GM21423 (cell line): ENCODE data around the gene NACC2.
A peak's percentile ranks its signal among the peaks of the same experiment; 100 is the strongest.
"Not testable (repeated sequence)": the region's sequence is repeated elsewhere in the genome, so short reads cannot be mapped to it uniquely, and the experiment has no call there.

ENCODE experiments used
- ATAC-seq: cut with Tn5 transposase; IDR thresholded peaks from one replicate; pipeline ENCODE4 v1.9.1; 2021; ENCODE audit warnings: mild to moderate bottlenecking, moderate library complexity; ENCODE audit not compliant: unreplicated experiment

Gene NACC2

GRCh38 chr9:136111190-136111589 lies 16.1 kb upstream of the NACC2 start:
- no peak for ATAC-seq

GRCh38 chr9:136110082-136111061 lies 15.3 kb upstream of the NACC2 start:
- ATAC-seq = no peak

GRCh38 chr9:136109351-136110081 lies 14.4 kb upstream of the NACC2 start:
- peak; percentile 71 for ATAC-seq

DNA sequence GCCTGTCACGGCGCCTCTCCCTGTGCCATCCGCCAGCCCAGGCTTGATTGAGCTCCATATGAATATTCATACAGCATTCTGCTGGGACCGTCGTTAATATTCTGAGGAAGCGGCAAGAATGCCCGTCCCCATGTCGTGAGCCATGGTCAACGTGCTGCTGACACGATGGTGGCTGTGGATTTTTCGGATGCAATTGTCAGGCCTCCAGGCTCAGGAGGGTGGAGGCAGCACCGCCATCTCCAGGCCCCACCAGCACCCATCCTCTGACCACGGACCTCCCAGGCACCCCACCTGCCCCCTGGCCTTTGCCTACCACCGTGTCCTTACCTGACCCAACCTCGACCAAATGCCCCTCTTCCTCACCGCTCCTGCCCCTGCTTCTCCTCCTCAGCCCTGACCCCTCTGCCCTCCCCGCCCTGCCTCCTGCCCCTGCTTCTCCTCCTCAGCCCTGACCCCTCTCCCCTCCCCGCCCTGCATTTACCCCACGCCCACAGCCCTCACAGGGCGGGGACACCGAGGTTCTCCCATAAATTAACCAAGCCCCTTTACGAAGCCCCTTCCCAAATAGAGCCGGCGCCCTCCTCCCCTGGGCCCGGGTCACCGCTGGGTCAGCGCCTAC lies 13.7 kb upstream of the NACC2 start:
- no peak for ATAC-seq

DNA sequence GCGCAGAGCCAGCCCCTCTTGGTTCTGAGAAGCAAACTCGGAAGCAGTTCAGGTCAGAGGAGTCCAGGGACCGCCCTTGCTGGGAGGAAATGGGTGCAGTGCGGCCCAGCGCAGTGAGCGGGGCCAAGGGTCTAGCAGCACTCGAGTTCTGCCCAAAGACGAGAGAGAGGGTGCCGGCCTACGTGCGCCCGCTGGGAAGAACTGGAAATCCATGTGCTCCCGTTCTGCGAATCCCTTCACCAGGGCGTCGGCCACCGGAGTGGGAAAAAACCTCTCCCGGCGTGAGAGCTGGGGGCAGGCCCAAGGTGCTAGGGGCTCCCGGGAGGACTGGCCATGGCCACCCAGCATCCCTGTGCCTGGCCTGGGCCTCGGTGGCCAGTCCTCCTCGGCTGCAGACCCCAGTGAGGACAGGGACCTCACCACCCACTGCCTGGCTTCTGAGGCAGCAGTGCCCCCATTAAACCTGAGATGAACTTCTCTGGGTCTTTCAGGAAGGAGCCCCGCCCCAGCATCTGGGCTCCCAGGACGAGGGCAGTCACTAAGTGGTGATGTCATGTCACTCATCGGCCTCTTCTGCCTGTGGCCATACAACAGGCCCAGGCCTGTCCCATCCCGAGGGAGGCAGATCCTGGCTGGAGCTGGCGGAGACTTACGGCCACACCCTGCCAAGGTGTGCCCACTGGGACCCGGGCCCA lies 13.0 kb upstream of the NACC2 start:
- no peak for ATAC-seq

DNA sequence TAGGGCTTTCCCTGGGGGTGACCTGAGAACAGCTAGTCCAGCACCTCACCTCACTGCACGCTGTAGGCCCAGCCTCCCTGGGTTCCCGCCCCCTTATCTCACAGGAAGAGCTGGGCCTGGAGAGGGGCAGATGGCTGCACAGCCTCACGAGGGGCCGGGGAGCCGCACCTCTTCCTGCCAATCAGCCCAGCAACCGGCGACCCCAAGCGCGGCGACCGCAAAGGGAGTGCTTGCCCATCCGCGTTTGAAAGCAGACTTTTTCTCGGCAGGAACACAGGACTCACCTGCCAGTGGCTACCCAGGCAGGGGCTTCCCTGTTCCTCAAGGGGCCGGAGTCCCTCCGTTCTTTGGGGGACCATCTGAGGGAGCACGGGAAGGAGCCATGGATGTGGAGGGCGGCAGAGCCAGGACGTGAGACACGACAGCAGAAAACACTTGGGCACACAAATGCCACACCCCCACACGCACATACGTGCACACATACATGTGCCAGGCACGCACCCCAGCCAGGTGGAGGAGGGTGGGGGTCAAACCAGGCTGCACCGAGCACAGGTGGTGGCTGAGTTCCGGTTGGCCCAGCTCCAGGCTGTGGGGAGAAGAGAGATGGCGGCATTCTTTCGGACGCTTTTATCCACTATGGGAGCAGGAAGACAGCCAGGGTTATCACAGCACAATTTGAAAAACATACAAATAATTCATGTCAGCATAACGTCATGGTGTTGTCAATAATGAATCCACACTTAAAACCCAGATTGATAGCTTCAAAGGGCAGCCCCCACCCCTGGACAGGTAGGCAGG lies 12.3 kb upstream of the NACC2 start:
- ATAC-seq = peak; percentile 24

- ATAC-seq = no peak
These were observed 10.5 kb upstream of the NACC2 start for GRCh38 chr9:136105398-136106135.

GRCh38 chr9:136104916-136105315 lies 9.8 kb upstream of the NACC2 start:
- no peak for ATAC-seq

DNA sequence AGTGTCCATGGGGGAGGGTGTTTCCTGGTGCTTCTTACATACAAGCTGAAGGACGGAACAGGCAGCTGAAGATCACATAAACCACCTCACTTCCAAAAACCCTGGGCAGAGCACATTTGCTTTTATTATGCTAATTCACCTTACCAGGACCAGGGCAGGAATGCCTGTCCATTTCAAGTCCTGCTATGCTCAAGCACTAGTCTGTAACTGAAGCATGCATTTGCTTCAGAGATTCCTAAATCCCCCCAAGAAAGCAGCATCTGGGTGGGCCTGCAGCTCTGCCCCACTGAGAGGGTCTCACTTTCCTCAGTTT lies 9.4 kb upstream of the NACC2 start:
- ATAC-seq = no peak

- no peak for ATAC-seq
These were observed 8.8 kb upstream of the NACC2 start for GRCh38 chr9:136103651-136104487.

- ATAC-seq = not testable (repeated sequence)
These were observed 6.6 kb upstream of the NACC2 start for GRCh38 chr9:136101615-136102074.

GRCh38 chr9:136100700-136101614 lies 5.9 kb upstream of the NACC2 start:
- ATAC-seq = no peak

GRCh38 chr9:136099542-136099941 lies 4.5 kb upstream of the NACC2 start:
- no peak for ATAC-seq

GRCh38 chr9:136098844-136099243 lies 3.8 kb upstream of the NACC2 start:
- ATAC-seq = no peak

GRCh38 chr9:136098210-136098609 lies 3.1 kb upstream of the NACC2 start:
- ATAC-seq = no peak

DNA sequence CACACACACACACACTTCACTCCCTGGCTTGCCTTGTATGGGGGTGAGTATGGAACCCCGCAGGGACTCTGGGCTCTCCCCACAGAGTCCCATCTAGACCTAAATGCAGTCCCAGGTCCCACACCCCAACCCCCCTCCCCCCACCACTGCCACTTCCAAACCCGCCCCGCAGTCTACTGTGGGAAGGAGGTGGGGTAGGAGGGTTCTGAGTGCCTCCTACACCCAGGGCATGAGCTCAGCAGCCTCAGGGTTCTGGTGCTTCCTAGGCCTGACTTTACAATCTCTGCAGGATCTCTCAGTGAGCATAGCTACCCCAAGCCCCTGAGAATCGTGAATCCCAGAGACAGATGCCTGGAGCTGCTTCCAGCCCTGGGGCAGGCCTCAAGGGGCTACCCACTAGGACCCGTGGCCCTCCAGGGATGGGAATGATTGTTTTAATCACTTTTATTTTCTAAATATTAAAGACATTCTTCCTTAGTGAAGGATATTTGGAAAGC lies 1.5 kb upstream of the NACC2 start:
- ATAC-seq = no peak
